DMS 273 treated with DMSO at 0.1 percent for 48 hours (cell line): ENCODE results near the gene ADD2.
"Not testable (repeated sequence)": the region's sequence is repeated elsewhere in the genome, so short reads cannot be mapped to it uniquely, and the experiment has no call there.

Experiments
- DNase-seq: peaks from one replicate; lab custom pipeline; 2025; lab: John Stamatoyannopoulos, UW

ADD2 gene

GRCh38 chr2:70767699-70768589 is at the start of gene ADD2:
Gene ADD2, minus strand, starts transcription at chr2:70768200. Its CDS starts 61,792 bp downstream, at chr2:70706408.
- DNase-seq = peak; percentile 58

GRCh38 chr2:70817284-70817954 is 49.4 kb upstream of the ADD2 start:
- no peak for DNase-seq

- DNase-seq = no peak
Observed at GRCh38 chr2:70816726-70817125, 48.7 kb upstream of the ADD2 start.

GRCh38 chr2:70808983-70809958 is 41.3 kb upstream of the ADD2 start:
- peak; percentile 35 for DNase-seq

- DNase-seq = no peak
Observed at GRCh38 chr2:70807828-70808118, 39.8 kb upstream of the ADD2 start.

GRCh38 chr2:70807102-70807827 is 39.3 kb upstream of the ADD2 start:
- DNase-seq = no peak

GRCh38 chr2:70806620-70807019 is 38.6 kb upstream of the ADD2 start:
- DNase-seq = no peak

GRCh38 chr2:70806013-70806412 is 38.0 kb upstream of the ADD2 start:
- DNase-seq = no peak

- no peak for DNase-seq
Observed at GRCh38 chr2:70801607-70802263, 33.7 kb upstream of the ADD2 start.

GRCh38 chr2:70799706-70800105 is 31.7 kb upstream of the ADD2 start:
- no peak for DNase-seq

- not testable (repeated sequence) for DNase-seq
Observed at GRCh38 chr2:70797996-70798395, 30.0 kb upstream of the ADD2 start.

- no peak for DNase-seq
Observed at GRCh38 chr2:70797506-70797905, 29.5 kb upstream of the ADD2 start.

- no peak for DNase-seq
Observed at GRCh38 chr2:70796262-70796661, 28.3 kb upstream of the ADD2 start.

GRCh38 chr2:70795164-70795995 is 27.4 kb upstream of the ADD2 start:
- DNase-seq = no peak

GRCh38 chr2:70793450-70793849 is 25.4 kb upstream of the ADD2 start:
- DNase-seq = no peak

GRCh38 chr2:70790136-70790828 is 22.3 kb upstream of the ADD2 start, which contains the start of gene FIGLA:
Gene FIGLA, minus strand, starts transcription at chr2:70790643. Its CDS starts 5 bp downstream, at chr2:70790638.
- DNase-seq = no peak

GRCh38 chr2:70789304-70790135 is 21.5 kb upstream of the ADD2 start:
- peak; percentile 46 for DNase-seq

- peak; percentile 60 for DNase-seq
Observed at GRCh38 chr2:70785137-70785911, 17.3 kb upstream of the ADD2 start.
